ENCODE results near the gene POLL.
"Not testable (repeated sequence)": the region's sequence is repeated elsewhere in the genome, so short reads cannot be mapped to it uniquely, and the experiment has no call there.

POLL gene

GRCh38 chr10:101611096-101611905 is 23.2 kb upstream of the POLL start:
- no peak for DNase-seq

GRCh38 chr10:101609481-101609880 is 21.4 kb upstream of the POLL start:
- DNase-seq = no peak

- no peak for DNase-seq
Measured at GRCh38 chr10:101607124-101607523, 19.1 kb upstream of the POLL start.

GRCh38 chr10:101602761-101603398 is 14.8 kb upstream of the POLL start:
- peak; percentile 33 to 68 for DNase-seq

- DNase-seq = no peak
Measured at GRCh38 chr10:101601541-101601940, 13.5 kb upstream of the POLL start.

- DNase-seq = no peak
Measured at GRCh38 chr10:101597091-101597900, 9.2 kb upstream of the POLL start.

- DNase-seq = no peak
Measured at GRCh38 chr10:101595591-101596433, 7.8 kb upstream of the POLL start.

- DNase-seq = not testable (repeated sequence)
Measured at GRCh38 chr10:101593331-101593730, 5.3 kb upstream of the POLL start.

- no peak for DNase-seq
Measured at GRCh38 chr10:101588879-101589278, 822 bp upstream of the POLL start.

- DNase-seq = no peak
Measured at GRCh38 chr10:101585841-101586240, 2.2 kb downstream of the POLL start.

GRCh38 chr10:101580486-101581399 is 7.3 kb downstream of the POLL start:
- no peak for DNase-seq

GRCh38 chr10:101579516-101579870 is 8.6 kb downstream of the POLL start:
- DNase-seq = no peak

GRCh38 chr10:101578803-101579515 is 9.1 kb downstream of the POLL start:
- DNase-seq = no peak

GRCh38 chr10:101578192-101578591 is 9.9 kb downstream of the POLL start:
- DNase-seq = no peak

GRCh38 chr10:101577121-101577871 is 10.8 kb downstream of the POLL start:
- no peak for DNase-seq

- no peak for DNase-seq
Measured at GRCh38 chr10:101576211-101576863, 11.7 kb downstream of the POLL start.

- DNase-seq = no peak
Measured at GRCh38 chr10:101575580-101576210, 12.4 kb downstream of the POLL start.

GRCh38 chr10:101575091-101575490 is 13.0 kb downstream of the POLL start:
- no peak for DNase-seq
